GM10847 (cell line): ENCODE data around the gene NOL9.

Experiments used
- POLR2A ChIP-seq: IDR thresholded peaks from 2 replicates; pipeline ENCODE4 v1.6.1; 2011; ENCODE audit not compliant: insufficient read length; ENCODE audit errors: extremely low read depth

The NOL9 gene

DNA sequence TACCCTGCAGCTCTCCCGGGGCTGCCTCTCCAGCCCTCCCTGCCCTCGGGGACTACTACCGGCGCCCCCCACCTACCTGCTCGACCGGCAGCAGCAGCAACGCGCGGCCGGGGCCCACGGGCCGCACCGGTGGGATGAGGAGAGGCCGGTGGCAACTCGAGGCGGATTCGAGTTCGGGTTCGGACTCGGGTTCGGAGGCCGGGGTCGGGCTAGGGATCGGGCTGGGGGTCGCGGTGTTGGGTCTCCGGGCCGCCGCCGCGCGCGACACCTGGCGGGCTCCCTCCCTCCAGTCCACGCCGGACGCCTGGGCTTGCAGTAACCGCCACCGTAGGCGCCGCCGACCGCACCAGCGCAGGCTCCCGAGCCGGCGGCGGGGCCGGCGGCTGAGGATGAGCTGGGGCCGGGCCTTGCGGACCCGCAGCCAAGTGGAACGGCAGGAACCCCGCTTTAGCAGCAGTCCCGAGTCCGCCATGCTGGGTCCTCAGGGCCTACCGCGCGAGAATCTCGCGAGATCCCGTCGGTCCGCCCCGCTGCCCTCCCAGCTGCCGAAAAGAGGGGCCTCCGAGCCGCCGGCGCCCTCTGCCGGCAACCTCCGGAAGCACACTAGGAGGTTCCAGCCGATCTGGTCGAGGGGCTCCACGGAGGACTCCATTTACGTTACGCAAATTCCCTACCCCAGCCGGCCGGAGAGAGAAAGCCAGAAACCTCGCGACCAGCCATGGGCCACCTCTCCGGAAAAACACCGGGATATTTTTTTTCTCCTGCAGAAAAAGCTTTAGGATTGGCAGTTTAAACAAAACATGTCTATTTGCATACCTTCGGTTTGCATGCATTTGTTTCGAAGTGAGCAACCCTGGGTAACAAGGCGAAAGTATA lies at the start of gene NOL9:
Gene NOL9, minus strand, starts transcription at position 483 of the 876 bp plus-strand sequence. Its CDS starts 11 bp downstream, at position 472.
- peak; percentile 69 for TF ChIP-seq POLR2A

DNA sequence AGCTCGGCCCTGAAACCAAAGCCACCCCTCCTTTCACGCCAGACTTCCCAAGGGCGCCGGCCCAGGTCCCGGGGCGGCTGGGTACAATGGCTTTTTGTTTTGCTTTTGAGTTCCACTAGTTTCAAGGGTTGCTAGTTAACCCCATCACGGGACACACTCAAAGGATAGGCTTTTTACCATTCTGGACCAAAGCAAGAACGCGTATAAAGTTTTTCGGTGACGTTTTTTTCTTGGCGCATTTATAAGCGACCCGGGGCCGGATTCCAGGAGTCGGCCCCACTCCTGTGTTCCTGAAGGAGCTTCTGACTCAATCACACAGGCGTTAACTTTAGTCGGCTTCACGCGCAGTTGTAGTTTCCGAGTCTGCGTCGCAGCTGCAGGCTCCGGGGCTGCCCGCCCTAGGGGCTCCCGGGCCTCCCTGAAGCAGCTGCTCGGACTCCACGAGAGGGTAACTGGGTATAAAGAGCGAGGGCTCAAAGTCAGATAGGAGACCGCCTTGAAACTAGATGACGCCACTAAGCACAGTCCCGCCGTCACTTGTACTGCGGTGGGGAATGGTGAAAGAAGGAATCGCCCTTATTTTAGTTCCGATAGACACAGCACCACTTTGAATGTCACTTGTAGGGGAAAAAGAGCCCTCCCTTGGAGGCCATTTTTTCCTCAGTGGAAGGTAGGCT lies 49.1 kb upstream of the NOL9 start:
- TF ChIP-seq POLR2A: no peak

DNA sequence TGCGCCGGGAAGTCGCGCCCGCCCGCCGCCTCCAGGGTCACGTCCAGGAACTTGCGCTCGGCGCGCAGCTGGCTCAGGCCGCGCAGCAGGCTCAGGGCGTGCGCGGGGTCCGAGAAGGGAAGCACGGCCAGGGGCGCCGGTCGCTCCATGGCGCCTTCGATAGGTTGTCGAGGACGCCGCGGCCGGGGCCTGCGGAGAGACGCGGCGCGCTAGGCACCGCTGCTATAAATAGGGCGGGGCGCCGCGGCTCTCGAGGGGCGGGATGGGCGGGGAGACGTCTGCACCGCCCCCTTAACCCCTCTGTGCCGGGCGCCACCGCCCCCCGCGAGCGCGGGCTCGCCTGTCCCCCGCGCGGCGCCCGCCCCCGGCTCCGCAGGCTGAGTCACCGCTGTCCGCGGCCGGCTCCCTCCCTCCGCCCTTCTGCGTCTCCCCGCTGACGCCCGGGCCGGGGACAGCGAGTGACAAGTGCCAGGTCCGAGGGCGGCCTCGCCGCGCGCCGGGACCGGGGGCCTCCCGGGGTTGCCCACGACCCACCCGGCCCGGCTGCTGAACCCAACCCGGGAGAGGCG lies 48.4 kb upstream of the NOL9 start, which contains the start of gene KLHL21:
Gene KLHL21, minus strand, starts transcription at position 201 of the 569 bp plus-strand sequence. Its CDS starts 52 bp downstream, at position 149.
- TF ChIP-seq POLR2A: peak; percentile 78

DNA sequence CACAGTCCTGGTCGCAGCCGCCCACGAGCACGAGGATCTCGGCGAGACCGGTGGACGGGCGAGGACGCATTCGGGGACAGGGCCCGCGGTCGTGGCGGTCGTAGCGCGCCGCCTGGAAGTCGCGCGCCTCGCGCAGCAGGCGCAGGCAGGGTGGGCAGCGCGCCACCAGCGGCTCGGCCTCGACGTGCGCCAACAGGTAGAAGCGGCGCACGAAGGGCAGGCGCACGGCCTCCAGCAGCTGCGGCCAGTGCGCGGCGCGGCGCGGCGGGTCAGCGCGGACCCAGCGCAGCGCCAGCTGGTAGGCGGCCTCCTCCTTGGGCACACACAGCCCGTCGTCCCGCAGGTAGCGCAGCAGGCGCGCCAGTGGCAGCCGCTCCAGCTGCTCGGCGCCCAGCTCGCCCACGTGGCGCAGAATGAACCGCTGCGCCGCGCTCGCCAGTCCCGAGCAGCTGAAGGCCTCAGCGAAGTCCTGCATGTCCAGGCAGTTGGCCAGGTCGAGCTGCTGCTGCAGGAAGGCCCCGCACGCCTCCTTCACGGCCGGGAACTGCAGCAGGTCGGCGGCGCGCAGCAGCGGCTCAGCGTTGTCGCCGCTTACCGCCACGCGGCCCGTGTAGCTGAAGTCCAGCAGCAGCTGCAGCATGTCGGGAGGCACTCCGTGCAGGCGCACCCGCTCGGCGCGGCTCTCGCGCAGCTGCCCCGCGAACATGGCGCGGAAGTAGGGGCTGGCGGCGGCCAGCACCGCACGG lies 47.8 kb upstream of the NOL9 start:
- TF ChIP-seq POLR2A: no peak

DNA sequence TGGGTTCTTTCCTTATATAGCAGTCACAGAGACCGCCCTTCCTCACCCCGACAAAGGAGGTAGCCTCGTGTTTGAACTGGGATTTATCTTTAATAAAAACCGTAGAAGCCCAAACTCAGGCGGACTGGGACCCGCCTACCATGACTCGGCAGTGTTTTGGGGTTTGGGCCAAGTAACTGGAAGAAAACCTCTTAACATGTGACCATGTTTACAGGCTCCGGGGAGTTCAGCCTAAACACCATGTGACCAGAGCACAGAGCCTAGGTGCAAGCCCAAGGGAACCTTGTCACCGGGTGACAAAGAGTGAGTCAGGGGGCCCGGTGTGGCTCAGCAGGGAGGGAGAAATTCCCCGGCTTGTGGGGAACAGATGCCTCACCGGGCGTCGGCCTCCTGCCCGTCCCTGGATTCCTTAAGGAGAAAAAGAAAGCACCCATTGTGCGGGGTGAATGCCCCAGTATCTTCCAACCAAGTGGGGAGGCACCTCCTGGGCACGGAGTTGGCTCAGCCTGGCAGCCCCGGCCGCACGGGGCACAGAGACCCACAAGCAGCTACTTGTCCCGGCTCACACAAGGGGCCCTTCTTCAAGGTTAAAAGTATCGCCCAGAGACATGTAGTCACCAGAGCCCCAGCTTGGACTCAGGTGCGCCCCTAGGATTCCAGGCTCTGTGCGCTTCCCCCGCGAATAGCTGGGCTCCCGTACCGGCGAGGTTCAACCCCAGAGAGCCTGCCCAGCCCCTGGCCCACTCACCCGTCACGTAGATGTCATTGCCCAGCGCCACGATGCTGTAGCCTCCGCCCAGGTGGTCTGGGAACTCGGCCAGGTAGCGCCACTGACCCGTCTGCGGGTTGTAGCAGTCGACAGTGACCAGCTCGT lies 47.0 kb upstream of the NOL9 start:
- TF ChIP-seq POLR2A: no peak

DNA sequence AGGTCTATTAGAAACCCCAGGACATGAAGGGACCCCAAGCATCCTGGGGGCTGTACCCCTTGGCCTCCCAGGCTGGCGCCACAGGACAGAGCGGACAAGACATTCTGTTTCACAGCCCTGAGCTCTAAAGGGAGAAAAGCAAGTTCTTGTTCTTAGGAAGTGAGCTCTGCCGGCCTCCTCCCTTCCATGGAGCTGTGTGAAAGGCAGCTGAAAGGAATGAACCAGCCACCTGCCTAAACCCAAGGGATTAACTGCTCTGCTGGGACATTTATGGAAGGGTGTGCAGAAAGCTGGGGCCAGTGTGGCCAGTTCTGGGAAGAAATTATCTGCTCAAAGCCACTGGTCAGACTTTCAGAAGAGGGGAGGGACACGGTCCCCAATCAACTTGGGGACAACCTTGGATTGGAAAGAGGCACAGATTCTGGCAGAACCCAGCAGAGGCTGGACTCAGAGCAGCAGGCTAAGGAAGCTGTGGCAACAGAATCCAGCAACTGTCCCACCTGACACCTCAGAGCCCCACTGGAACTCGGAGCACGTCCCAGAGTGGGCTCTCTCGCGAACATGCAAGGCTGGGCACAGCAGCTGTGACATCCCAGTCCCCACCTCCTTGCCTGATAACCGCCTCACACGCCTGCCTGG lies 46.2 kb upstream of the NOL9 start:
- no peak for TF ChIP-seq POLR2A

DNA sequence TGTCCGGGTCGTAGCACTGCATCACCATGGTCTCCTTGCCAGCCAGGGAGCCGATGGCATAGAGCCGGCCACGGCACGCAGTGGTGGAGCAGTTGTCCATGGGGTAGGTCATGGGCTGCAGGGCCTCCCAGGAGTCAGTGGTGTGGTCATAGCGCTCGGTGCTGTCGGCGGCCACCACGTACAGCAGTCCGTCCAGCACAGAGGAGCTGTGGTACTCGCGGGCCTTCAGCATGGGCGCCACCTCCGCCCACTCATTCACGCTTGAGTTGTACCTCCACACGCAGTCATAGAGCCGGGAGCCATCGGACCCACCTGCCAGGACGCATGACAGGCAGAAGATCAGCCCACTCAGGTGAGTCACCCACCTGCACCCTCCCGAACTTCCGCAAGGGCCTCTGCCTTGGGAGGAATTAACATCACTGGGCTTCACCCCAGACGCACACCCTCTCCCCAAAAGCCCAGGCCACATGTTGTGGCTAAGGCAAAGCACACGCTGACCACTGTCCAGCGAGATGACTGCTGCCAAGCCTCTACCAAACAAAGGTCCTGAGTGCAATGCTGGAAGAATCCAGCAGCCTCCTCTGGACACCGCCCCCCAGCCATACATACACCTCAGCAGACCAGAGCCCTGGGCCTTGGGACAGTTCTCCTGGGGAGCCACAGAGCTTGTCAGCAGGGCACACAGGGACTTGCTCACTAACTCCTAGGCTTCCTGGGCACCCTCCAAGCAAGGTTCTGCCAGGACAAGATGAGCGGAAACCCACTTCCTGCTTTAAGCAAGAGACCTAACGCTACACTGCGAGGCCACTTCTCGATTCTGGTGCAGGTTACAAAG lies 45.0 kb upstream of the NOL9 start:
- TF ChIP-seq POLR2A: no peak

DNA sequence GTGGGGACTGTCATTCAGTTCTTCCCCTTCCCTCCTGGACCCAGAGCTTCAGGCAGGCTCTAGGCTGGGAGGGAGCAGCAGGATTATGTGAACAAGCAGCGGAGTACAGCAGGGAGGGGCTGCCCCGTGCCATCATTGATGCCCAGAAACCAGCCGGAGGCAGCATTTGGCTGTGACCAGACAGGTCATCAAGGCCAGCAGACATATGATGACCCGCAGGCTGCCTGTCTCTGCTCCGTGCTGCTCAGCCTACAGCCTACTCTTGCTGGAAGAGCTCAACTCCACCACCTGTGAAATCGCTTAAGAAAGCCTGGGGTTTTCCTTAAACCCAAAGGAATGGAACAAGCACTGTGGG lies 43.4 kb upstream of the NOL9 start:
- no peak for TF ChIP-seq POLR2A

DNA sequence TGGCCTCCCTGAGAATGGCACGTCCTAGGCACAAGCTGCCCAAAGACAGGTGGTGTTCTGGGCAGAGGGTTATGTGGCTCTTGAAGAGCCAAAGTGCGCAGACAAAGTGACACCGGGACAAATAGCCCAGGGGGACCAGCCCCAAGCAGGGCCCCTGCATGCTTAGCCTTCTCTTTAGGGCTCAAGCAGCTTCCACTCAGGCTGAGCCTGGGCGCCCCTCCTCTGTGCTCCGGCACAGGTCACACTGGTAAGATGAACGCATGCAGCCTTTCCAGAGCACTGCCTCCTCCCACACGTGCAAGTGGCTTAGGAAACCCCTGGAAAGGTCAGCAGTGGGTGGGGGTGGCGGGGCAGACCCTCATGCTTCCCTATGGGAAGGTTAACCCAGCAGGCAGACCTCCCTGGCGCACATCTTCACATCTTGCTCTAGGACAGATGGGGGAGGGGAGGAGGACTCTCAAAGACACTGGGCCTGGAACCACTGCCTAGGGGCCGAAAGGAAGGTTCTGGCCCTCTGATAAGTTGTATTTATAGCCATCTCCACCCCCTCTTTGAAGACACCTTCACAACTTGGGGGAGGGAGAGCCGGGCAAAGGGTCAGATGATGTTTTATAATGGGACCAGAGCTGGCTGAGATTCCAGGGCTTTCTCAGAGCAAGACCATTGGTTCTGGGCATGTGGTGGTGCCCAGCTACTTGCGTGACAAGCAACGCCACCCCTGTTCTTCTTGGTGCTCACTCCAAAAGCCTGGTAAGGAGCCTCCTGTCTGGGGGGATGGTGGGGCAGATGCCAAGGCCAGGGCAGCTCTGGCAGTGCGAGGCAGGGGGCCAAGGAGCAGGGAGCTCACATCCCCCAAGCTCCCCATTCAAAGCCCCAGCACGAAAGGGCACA lies 42.8 kb upstream of the NOL9 start:
- TF ChIP-seq POLR2A: no peak

DNA sequence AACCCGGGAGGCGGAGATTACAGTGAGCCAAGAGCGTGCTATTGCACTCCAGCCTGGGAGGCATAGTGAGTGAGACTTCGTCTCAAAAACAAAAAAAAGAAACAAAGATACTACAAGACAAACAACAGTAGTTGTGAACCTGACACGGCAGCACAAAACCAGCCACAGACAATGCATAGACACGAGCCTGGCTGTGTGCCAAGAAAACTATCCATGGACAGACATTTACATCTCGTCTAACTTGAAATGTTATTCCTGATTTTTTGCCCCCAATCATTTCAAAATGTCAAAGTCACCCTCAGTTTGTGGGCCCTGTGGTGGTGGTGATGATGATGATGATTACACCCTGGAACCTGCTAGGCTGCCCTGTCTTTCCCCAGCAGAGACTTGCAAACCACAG lies 42.0 kb upstream of the NOL9 start:
- TF ChIP-seq POLR2A: no peak

DNA sequence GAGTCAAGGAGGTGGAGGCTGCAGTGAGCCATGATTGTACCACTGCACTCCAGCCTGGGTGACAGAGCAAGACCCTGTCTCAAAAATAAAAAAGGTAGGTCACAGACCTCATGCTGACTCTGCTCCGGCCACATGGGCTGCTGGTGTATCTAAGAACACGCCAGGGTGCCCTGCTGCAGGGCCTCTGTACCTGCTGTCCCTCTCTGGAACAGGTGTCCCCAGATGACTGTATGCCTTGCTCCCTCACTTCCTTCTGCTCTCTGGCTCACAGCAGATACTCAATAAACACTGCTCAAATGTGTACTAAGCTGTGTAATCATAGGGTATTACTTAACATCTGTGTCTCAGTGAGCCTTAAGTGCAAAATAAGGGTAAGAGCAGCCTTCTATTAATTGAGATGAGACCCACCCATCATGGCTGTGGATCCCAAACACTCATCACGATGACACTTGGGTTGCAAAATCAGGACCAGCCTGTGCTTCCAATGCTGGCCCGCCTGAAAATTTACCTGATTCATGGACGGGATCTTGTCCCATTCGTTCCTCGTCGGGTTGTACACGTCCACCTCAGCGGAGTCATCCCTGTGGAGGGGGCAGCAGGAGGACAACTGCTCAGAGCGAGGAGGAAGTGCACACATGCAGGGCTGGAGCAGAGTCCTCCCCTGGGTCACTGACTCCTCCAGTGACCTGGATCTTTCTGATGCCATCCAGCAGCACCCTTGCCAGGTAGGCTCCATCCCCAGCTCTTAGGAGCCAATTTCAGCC lies 40.8 kb upstream of the NOL9 start:
- no peak for TF ChIP-seq POLR2A
